Lower leg skin (tissue), 4 donors: Measurements from ENCODE around the gene SDK1. TPM values are rescaled to one million over a fixed set of nuclear protein-coding genes. Genes with fewer than 3 reads are reported as not detected.

ENCODE experiments used
- DNase-seq, 2 donors: peaks; one replicate each; pipeline ENCODE4 v3.0.0-alpha.2; 2019; ENCODE audit warnings: low spot score in 2 of 2
- H3K4me3 ChIP-seq: fragments of 200-600 bp; sonication (generic); 2 replicates; pipeline ENCODE4 v1.5.1; 2017; ENCODE audit warnings: mild to moderate bottlenecking, low read depth; ENCODE audit not compliant: poor library complexity, severe bottlenecking
- POLR2A ChIP-seq, 2 donors: fragments of 450-650 bp; IDR thresholded peaks; one replicate each; pipeline ENCODE4 v1.6.1; 2016 to 2017; ENCODE audit warnings: antibody characterized with exemption in 2 of 2, mild to moderate bottlenecking in 1 of 2, moderate library complexity in 1 of 2
- WGBS, 2 donors: methylation state at CpG; one replicate each; pipeline ENCODE4 v1.1.5; 2018; 5-methylcytosine and 5-hydroxymethylcytosine counted together
- intact Hi-C: fragments of 100-400 bp; cut with DNase I; formaldehyde crosslinking; loops from one replicate; pipeline ENCODE4 v1.15.0; 2023; ENCODE audit warnings: low total_unique reads
- total RNA-seq, 4 donors: library from RNA; depleted of rRNA; stranded (reverse); fragments of >200 nt; gene quantifications; one replicate each; pipeline ENCODE4 v1.1.0, GENCODE V29; 2016
- TF ChIP-seq, protein P1 (sequence below), 3 donors: fragments of 450-650 bp; IDR thresholded peaks; one replicate each; pipeline ENCODE4 v1.5.1; 2016; ENCODE audit warnings: antibody characterized with exemption in 3 of 3, mild to moderate bottlenecking in 3 of 3, moderate library complexity in 2 of 3

The SDK1 gene
- total RNA-seq, 4 donors from 2014 or later = 1.9 to 7.2 (median 5.1) TPM

DNA sequence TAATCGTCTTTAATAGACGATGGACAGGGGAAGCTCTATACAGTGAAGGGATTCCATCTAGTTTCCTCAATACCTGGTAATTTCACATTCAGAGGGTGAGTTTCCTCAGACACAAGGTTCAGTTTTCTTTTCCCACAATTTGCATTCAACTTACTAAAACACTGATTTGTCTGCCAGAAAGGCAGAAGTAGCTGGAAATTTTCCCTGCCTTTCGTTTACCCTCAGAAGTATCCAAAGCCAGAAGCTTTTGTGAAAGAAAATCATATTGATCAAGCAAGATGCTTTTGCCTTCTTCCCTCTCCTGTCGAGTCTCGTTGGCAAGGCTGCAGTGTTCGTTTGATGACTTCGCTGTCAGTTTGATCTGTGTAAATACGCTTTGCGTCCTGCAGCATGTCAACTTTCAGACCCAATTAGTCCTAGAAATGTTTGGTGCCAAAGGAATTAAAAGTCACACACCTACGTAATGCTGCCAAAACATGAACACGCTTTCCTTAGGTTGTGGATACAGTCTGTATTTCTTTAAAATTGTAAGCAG lies 749.1 kb downstream of the SDK1 start:
- 56 to 66% methylated on average over 11 of the region's 11 CpGs for WGBS, 2 donors
- no peak overlapping the region for H3K4me3 ChIP-seq

DNA sequence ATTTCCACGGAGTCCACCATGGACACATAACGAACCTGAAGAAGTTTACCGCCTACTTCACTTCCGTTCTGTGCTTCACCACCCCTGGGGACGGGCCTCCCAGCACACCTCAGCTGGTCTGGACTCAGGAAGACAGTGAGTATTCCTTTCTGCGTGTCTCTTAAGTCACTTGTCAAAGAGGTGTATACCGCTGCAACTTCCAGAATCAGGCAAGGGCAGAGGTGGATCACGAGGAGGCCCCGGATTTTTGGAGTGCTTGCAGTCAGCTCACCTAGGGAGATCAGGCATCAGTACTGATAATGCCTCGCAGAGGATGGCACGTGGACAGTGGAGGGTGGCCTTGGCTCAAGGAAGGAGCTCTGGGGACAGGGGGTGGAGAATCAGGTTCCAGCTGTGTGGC lies 750.6 kb downstream of the SDK1 start:
- TF ChIP-seq, protein P1, sequence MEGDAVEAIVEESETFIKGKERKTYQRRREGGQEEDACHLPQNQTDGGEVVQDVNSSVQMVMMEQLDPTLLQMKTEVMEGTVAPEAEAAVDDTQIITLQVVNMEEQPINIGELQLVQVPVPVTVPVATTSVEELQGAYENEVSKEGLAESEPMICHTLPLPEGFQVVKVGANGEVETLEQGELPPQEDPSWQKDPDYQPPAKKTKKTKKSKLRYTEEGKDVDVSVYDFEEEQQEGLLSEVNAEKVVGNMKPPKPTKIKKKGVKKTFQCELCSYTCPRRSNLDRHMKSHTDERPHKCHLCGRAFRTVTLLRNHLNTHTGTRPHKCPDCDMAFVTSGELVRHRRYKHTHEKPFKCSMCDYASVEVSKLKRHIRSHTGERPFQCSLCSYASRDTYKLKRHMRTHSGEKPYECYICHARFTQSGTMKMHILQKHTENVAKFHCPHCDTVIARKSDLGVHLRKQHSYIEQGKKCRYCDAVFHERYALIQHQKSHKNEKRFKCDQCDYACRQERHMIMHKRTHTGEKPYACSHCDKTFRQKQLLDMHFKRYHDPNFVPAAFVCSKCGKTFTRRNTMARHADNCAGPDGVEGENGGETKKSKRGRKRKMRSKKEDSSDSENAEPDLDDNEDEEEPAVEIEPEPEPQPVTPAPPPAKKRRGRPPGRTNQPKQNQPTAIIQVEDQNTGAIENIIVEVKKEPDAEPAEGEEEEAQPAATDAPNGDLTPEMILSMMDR (IDR thresholded peaks at IDR 0.05) = no peak
- TF ChIP-seq POLR2A (IDR thresholded peaks at IDR 0.05) = no peak
- DNase-seq = peak in 1 of 2 donors; percentile 69
- 87 to 88% methylated on average over 11 of the region's 11 CpGs for WGBS, 2 donors
- H3K4me3 ChIP-seq = no peak overlapping the region
- intact Hi-C loops = no loop called here

More for the DNA sequence above, 749.1 kb downstream of the SDK1 start:
- no peak for TF ChIP-seq POLR2A (IDR thresholded peaks at IDR 0.05)
- TF ChIP-seq, protein P1 (IDR thresholded peaks at IDR 0.05) = no peak
- intact Hi-C loops = no loop called here
- peak in 1 of 2 donors; percentile 32 for DNase-seq

DNA sequence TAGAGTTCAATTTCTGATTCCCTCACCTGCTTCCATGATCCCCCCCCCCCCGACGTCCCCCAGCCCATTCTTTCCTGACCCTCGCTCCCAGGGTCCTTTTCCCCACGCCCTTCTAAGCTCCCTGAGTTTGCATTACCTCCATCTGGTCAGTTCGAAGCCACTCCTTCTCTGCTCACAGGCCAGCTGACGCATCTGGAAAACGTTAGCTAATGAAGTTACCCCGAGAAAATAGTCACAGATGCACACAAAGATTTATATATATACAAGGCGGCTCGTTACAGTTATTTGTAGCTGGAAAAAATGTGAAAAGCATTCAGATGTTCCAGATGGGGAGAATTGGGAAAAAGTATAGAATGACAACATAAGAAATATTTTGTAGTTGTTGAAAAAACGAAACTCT lies 751.1 kb downstream of the SDK1 start:
- intact Hi-C loops = no loop called here
- H3K4me3 ChIP-seq = no peak overlapping the region
- no peak for DNase-seq
- WGBS, 2 donors = 68 to 70% methylated on average over 11 of the region's 11 CpGs
- TF ChIP-seq, protein P1 (IDR thresholded peaks at IDR 0.05) = no peak
- TF ChIP-seq POLR2A (IDR thresholded peaks at IDR 0.05) = no peak

DNA sequence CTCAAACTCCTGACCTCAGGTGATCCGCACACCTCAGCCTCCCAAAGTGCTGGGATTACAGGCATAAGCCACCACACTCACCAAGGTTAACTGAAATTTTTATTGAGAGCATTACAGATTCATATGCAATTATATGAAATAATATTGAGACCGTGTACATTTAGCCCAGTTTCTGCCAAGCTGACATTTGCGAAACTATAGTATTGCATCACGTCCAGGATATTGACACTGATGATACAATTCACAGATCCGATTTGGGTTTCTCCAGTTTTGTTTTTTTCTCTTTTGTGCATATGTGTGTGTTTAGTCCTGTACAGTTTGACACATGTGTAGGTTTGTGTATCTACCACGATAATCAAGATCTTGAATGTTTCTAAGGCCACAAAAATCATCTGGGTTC lies 753.1 kb downstream of the SDK1 start:
- intact Hi-C loops = no loop called here
- TF ChIP-seq, protein P1 (IDR thresholded peaks at IDR 0.05) = no peak
- no peak for TF ChIP-seq POLR2A (IDR thresholded peaks at IDR 0.05)
- no peak for DNase-seq
- 85 to 89% methylated on average over 6 of the region's 6 CpGs for WGBS, 2 donors
- no peak overlapping the region for H3K4me3 ChIP-seq

DNA sequence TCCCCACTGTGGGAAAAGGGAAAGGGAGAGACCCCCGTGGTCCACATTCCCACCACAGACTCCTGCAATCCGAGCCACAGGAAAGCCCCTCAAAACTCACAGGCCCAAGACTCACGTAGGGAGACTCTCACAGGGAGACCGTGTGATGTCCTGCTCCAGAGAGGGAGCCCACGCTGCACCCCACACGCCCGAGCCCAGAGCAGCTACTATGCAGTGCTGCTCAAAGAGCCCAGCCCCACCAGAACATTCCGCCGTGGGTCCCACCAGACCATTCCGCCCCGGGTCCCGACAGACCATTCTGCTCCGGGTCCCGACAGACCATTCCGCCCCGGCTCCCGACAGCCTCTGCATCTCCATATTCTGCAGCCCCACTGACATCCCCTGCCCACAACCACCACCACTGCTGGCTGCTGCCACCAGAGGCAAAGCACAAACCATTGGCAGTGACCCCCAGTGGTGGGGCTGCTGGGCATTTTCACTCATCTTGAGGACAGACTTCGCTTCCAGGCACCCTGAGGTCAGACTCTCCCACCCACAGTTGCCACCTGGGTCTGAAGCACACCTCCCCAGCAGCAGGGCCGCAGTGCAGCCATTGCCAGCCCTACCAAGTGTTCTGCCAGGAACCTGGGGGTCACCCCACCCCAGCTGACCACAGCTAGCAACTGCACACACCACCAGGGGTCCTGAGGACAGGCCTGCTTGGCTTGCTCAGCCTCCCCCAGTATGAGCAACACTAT lies 755.7 kb downstream of the SDK1 start:
- DNase-seq = no peak
- 92 to 94% methylated on average over 18 to 19 of the region's 19 CpGs for WGBS, 2 donors

More for the DNA sequence above, 755.7 kb downstream of the SDK1 start:
- intact Hi-C loops = no loop called here
- H3K4me3 ChIP-seq = no peak overlapping the region
- TF ChIP-seq POLR2A (IDR thresholded peaks at IDR 0.05) = no peak
- TF ChIP-seq, protein P1 (IDR thresholded peaks at IDR 0.05) = no peak
